Panc1 (cell line): Measurements from ENCODE around the gene ZDHHC1.

Experiments
- POLR2AphosphoS5 ChIP-seq: IDR thresholded peaks from 2 replicates; pipeline ENCODE4 v1.6.1; 2012; ENCODE audit warnings: mild to moderate bottlenecking, low read depth, low read length, moderate library complexity
- SIN3A ChIP-seq: IDR thresholded peaks from 2 replicates; pipeline ENCODE4 v1.6.1; 2012; ENCODE audit warnings: low read depth, mild to moderate bottlenecking, low read length, moderate library complexity, borderline replicate concordance; ENCODE audit not compliant: insufficient read depth
- TF ChIP-seq, protein P1 (sequence below): fragments of 450-650 bp; IDR thresholded peaks from 2 replicates; pipeline ENCODE4 v1.5.1; 2017; ENCODE audit warnings: mild to moderate bottlenecking
- TF ChIP-seq, protein P2 (sequence below), 2 experiments: IDR thresholded peaks; 2 replicates each; pipeline ENCODE4 v1.6.1; 2011 to 2012; ENCODE audit warnings: low read depth in 2 of 2, control low read depth in 1 of 2, low read length in 1 of 2, mild to moderate bottlenecking in 1 of 2, moderate library complexity in 1 of 2; ENCODE audit not compliant: insufficient read depth in 1 of 2

DNA sequence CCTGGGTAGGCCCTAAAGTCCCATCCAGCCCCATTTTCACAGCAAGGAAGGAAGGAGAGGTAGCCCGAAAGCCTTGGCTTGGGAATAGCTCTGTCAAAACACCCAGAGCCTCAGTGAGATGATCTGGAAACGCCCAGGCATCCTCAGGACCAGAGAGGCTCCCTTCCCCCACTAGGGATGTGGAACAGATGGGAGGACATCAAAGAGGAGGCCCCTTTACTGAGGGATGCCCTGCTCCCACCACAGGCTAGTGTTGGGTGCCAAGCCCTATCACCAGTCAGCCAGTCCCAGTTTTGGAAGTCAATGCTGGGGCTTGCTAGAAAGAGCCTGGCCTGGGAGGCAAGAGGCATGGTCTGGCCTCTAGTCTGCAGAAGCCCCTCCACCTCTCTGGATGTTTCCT is 27.7 kb downstream of the ZDHHC1 start:
- TF ChIP-seq, protein P1, sequence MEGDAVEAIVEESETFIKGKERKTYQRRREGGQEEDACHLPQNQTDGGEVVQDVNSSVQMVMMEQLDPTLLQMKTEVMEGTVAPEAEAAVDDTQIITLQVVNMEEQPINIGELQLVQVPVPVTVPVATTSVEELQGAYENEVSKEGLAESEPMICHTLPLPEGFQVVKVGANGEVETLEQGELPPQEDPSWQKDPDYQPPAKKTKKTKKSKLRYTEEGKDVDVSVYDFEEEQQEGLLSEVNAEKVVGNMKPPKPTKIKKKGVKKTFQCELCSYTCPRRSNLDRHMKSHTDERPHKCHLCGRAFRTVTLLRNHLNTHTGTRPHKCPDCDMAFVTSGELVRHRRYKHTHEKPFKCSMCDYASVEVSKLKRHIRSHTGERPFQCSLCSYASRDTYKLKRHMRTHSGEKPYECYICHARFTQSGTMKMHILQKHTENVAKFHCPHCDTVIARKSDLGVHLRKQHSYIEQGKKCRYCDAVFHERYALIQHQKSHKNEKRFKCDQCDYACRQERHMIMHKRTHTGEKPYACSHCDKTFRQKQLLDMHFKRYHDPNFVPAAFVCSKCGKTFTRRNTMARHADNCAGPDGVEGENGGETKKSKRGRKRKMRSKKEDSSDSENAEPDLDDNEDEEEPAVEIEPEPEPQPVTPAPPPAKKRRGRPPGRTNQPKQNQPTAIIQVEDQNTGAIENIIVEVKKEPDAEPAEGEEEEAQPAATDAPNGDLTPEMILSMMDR = no peak
- TF ChIP-seq, protein P2, sequence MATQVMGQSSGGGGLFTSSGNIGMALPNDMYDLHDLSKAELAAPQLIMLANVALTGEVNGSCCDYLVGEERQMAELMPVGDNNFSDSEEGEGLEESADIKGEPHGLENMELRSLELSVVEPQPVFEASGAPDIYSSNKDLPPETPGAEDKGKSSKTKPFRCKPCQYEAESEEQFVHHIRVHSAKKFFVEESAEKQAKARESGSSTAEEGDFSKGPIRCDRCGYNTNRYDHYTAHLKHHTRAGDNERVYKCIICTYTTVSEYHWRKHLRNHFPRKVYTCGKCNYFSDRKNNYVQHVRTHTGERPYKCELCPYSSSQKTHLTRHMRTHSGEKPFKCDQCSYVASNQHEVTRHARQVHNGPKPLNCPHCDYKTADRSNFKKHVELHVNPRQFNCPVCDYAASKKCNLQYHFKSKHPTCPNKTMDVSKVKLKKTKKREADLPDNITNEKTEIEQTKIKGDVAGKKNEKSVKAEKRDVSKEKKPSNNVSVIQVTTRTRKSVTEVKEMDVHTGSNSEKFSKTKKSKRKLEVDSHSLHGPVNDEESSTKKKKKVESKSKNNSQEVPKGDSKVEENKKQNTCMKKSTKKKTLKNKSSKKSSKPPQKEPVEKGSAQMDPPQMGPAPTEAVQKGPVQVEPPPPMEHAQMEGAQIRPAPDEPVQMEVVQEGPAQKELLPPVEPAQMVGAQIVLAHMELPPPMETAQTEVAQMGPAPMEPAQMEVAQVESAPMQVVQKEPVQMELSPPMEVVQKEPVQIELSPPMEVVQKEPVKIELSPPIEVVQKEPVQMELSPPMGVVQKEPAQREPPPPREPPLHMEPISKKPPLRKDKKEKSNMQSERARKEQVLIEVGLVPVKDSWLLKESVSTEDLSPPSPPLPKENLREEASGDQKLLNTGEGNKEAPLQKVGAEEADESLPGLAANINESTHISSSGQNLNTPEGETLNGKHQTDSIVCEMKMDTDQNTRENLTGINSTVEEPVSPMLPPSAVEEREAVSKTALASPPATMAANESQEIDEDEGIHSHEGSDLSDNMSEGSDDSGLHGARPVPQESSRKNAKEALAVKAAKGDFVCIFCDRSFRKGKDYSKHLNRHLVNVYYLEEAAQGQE (IDR thresholded peaks at IDR 0.05; ENCODE audit: insufficient read depth in 1 of 2, low read depth in 2 of 2, low read length in 1 of 2) = no peak
- TF ChIP-seq POLR2AphosphoS5 (no peak), SIN3A (no peak)
